22Rv1 (cell line): Measurements from ENCODE around the gene MALSU1.

Experiments used
- H3K27ac ChIP-seq: fragments of 450-650 bp; 2 replicates; pipeline ENCODE4 v1.5.1; 2017
- ZFX ChIP-seq: fragments of 450-650 bp; IDR thresholded peaks from 2 replicates; pipeline ENCODE4 v1.6.1; 2017; ENCODE audit warnings: antibody characterized with exemption, borderline replicate concordance
- TF ChIP-seq, protein P1 (sequence below): fragments of 450-650 bp; IDR thresholded peaks from 2 replicates; pipeline ENCODE4 v1.5.1; 2017; ENCODE audit warnings: mild to moderate bottlenecking

MALSU1 gene

DNA sequence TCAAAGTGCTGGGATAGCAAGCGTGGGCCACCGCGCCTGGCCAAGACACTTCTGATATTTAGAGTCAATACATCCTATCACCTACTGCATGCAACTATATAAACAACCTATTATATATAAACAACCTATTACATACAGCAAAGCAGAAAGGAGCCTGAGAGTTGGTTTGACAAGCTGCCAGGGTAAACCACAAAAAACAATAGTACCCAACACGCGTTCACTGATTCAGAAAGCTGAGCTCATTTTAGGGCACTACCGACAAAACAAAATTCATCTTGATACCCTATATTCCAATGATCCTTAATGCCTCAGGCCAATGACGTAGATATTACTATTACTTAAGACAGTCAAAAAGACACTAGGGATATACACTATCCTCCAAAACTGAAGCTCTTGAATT lies 16.2 kb downstream of the MALSU1 start:
- H3K27ac ChIP-seq, result no peak overlapping the region
- TF ChIP-seq, protein P1, sequence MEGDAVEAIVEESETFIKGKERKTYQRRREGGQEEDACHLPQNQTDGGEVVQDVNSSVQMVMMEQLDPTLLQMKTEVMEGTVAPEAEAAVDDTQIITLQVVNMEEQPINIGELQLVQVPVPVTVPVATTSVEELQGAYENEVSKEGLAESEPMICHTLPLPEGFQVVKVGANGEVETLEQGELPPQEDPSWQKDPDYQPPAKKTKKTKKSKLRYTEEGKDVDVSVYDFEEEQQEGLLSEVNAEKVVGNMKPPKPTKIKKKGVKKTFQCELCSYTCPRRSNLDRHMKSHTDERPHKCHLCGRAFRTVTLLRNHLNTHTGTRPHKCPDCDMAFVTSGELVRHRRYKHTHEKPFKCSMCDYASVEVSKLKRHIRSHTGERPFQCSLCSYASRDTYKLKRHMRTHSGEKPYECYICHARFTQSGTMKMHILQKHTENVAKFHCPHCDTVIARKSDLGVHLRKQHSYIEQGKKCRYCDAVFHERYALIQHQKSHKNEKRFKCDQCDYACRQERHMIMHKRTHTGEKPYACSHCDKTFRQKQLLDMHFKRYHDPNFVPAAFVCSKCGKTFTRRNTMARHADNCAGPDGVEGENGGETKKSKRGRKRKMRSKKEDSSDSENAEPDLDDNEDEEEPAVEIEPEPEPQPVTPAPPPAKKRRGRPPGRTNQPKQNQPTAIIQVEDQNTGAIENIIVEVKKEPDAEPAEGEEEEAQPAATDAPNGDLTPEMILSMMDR, result no peak
- TF ChIP-seq ZFX, result no peak

DNA sequence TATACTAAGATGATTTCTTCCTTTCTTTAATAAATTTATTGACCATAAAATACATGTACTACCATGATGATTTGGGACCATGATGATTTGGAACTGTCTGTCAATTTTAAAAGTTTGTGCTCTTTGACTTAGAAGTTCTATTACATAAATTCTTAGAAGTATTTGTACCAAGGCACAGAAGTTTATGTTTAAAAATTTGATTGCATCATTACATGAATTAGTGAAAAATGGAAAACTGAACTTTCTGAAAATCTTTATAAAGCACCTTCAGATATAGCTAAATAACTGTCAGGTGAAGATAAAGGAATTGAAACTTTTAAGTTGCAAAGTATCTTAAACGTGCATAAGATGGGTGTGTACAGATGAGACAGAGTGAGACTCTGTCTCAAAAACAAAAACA lies 32.0 kb downstream of the MALSU1 start:
- no peak overlapping the region for H3K27ac ChIP-seq
- TF ChIP-seq, protein P1, result no peak
- TF ChIP-seq ZFX, result no peak

DNA sequence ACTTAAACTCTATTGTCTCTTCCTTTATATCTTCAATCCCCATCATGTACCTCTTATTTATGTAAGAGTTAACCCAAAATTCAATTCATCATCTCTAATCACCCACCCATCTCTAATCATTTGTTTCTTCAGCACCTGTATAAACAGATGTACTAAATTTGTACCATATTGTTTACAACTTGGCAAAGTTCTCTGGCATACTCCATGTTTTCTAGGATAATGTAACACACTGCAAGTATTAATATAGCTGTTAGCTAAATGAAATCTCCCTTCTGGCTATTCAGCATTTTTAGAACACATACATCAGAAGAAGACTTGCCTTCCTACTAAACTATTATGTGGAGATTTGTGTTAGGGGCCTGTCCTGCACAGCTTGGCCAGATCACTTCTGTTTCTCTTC lies 33.1 kb downstream of the MALSU1 start:
- no peak overlapping the region for H3K27ac ChIP-seq
- TF ChIP-seq, protein P1, result no peak
- TF ChIP-seq ZFX, result no peak

DNA sequence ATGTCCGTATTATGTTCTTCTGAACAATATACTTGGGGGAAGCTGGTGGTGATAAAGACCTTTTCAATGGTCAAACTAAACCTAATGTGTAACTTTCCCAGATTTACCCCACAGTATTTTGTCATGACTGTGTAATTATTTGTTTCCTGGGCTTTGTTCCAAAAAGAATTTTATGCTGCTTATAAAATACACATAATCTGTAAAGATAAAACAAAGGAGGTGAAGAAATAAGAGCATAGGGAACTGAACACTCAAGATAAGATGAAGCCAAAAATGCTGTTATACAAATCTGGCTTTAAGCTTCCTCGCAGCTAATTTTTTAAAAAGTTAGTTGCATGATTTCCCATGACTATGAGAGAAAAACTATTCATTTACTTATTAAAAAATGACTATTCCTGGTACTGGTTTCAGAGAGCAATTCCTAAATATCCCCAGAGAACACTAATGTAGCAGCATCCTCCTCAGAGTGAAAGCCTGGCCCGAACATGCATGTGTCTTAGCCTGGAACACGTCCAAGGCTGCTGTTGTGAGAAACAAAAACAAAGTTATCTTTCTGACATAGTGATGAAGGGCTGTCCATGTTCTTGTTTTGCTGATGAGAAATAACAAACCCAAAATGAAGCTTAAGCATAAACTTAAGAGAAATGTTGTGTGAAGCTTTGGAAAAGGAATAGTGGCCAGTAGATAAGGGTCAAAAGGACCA lies 33.9 kb downstream of the MALSU1 start:
- no peak overlapping the region for H3K27ac ChIP-seq
- TF ChIP-seq, protein P1, result no peak
- no peak for TF ChIP-seq ZFX

DNA sequence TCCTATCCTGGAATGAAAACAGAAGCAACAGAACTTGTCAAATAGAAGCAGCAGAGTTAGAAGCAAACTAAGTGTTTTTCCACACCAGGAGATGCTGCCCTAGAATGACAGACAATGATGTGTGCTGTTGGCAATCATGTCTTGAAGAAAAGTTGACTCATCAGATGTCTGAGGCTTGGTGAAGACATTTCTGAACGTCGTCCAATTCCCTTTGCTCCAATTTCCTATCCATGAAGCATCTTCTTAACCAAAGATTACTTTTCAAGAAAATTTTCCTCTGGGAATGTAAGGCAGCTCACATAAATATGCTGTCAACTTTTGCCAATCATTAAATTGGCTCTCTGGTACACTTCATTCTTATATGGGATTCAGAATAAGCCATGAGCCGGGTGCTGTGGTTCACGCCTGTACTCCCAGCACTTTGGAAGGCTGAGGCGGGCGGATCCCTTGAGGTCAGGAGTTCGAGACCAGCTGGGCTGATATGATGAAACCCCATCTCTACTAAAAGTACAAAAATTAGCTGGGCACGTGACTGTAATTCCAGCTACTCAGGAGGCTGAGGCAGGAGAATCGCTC lies 34.6 kb downstream of the MALSU1 start:
- H3K27ac ChIP-seq, result peak overlapping the region; percentile 6; the same call in 1 of the 2 replicates
- TF ChIP-seq ZFX, result no peak
- TF ChIP-seq, protein P1, result no peak

DNA sequence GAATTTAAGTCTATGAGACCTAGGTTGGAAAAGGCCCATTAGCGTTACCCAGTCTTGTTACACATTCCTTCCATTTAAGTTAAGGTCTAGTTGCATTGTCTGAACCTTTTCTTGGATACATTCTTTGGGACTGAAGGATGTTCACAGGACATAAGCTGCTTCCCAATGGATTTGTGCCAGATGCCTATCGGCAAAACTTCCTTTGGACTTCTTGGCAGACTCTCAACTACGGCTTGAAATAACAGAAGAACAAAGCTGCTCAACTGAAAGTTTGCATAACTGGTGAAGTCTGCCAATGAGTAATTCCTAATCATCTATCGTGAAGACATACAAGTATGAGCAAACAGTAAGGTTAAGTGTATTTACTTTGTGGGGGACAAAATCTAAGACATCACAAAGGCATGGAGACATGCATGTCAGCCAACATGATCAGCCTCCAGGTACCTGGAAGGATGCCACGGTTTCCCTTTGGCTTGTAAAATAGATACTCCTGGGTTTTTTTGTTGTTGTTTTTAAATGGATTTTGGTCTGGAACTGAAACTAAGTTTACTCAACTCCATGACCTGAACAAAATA lies 35.4 kb downstream of the MALSU1 start:
- peak overlapping the region; percentile 6; the same call in 1 of the 2 replicates for H3K27ac ChIP-seq
- no peak for TF ChIP-seq ZFX
- TF ChIP-seq, protein P1, result no peak

DNA sequence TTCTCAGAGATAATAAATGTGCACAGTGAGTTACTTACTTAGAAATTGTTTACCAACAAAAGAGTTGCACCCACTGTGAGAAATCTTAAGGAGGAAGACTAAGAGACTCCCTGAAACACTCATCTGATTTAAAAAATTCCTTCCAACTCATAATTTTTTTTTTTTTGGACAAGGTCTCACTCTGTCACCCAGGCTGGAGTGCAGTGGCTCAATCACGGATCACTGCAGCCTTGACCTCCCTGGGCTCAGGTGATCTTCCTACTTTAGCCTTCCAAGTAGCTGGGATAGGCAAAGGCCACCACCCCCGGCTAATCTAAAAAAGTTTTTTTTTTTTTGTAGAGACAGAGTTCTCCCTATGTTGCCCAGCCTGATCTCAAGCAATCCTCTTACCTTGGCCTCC lies 36.0 kb downstream of the MALSU1 start:
- H3K27ac ChIP-seq, result 0 out of 2 replicates have a peak overlapping the region, but pooled peaks have one; percentile 6

More for the DNA sequence above, 36.0 kb downstream of the MALSU1 start:
- TF ChIP-seq ZFX, result no peak
- TF ChIP-seq, protein P1, result no peak
